ENCODE measurements around the gene EXOC2.

DNA sequence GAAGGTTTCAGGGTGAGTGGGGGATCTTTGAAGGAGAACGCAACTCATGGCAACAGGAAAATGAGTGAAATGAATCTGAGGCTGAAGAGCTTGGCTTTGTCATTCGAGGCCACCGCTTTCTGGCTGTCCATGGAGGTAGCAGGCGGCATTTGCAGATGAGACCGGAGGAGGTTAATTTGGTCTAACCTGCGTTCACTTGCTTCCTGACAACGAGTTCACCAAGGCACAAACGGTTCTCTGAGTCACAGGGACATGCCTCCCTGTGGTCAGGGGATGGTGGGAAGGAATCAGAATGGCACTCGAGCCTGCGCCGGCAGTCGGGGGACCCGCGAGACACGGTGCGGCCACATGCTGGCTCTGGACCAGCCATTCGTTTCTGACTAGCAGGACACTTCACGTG is 226.4 kb downstream of the EXOC2 start:
- TF ChIP-seq, protein P1, sequence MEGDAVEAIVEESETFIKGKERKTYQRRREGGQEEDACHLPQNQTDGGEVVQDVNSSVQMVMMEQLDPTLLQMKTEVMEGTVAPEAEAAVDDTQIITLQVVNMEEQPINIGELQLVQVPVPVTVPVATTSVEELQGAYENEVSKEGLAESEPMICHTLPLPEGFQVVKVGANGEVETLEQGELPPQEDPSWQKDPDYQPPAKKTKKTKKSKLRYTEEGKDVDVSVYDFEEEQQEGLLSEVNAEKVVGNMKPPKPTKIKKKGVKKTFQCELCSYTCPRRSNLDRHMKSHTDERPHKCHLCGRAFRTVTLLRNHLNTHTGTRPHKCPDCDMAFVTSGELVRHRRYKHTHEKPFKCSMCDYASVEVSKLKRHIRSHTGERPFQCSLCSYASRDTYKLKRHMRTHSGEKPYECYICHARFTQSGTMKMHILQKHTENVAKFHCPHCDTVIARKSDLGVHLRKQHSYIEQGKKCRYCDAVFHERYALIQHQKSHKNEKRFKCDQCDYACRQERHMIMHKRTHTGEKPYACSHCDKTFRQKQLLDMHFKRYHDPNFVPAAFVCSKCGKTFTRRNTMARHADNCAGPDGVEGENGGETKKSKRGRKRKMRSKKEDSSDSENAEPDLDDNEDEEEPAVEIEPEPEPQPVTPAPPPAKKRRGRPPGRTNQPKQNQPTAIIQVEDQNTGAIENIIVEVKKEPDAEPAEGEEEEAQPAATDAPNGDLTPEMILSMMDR (IDR thresholded peaks at IDR 0.05; ENCODE audit: low read depth, low read length) = no peak
- TF ChIP-seq EZH2phosphoT487 (IDR thresholded peaks at IDR 0.05; ENCODE audit: low read depth) = no peak
